Gastroesophageal sphincter (tissue), 4 donors: Measurements from ENCODE around the gene HBA1. TPM values are rescaled to one million over a fixed set of nuclear protein-coding genes. Genes with fewer than 3 reads are reported as not detected.

ENCODE experiments used
- ATAC-seq: fragments of 150-250 bp; one replicate; pipeline ENCODE4 v1.9.1; 2016; ENCODE audit warnings: mild to moderate bottlenecking, moderate library complexity
- H3K27ac ChIP-seq, 4 donors: fragments of 200-600 bp; sonication (generic) in 3 of 4; 1 replicate in 3 of 4; 2 replicates in 1 of 4; pipeline ENCODE4 v1.5.1; 2016 to 2019
- H3K27me3 ChIP-seq: fragments of 200-600 bp; sonication (generic); one replicate; pipeline ENCODE4 v1.5.1; 2019
- H3K36me3 ChIP-seq, 2 donors: fragments of 200-600 bp; sonication (generic); one replicate each; pipeline ENCODE4 v1.5.1; 2019; ENCODE audit warnings: control low read depth in 1 of 2
- H3K4me1 ChIP-seq, 3 donors: fragments of 200-600 bp; sonication (generic); 1 replicate in 2 of 3; 2 replicates in 1 of 3; pipeline ENCODE4 v1.5.1; 2016 to 2019; ENCODE audit warnings: control low read depth in 2 of 3
- H3K4me3 ChIP-seq, 2 donors: fragments of 200-600 bp; sonication (generic); one replicate each; pipeline ENCODE4 v1.5.1; 2019; ENCODE audit warnings: mild to moderate bottlenecking in 1 of 2, moderate library complexity in 1 of 2
- H3K9me3 ChIP-seq, 3 donors: fragments of 200-600 bp; sonication (generic); one replicate each; pipeline ENCODE4 v1.5.1; 2017 to 2019; ENCODE audit warnings: control low read depth in 2 of 3
- CTCF ChIP-seq, 4 experiments: fragments of 200-600 bp in 2 of 4; fragments of 450-650 bp in 2 of 4; sonication (generic) in 1 of 4; IDR thresholded peaks; one replicate each; pipeline ENCODE4 v1.5.1; 2017 to 2019; ENCODE audit warnings: antibody characterized with exemption in 4 of 4, mild to moderate bottlenecking in 2 of 4, moderate library complexity in 2 of 4
- EP300 ChIP-seq: sonication (generic); formaldehyde crosslinking; IDR thresholded peaks from one replicate; pipeline ENCODE4 v1.6.1; 2017; ENCODE audit warnings: antibody characterized with exemption, mild to moderate bottlenecking
- POLR2A ChIP-seq, 2 donors: fragments of 450-650 bp; IDR thresholded peaks; one replicate each; pipeline ENCODE4 v1.6.1; 2017; ENCODE audit warnings: antibody characterized with exemption in 2 of 2, mild to moderate bottlenecking in 2 of 2, moderate library complexity in 1 of 2
- POLR2AphosphoS5 ChIP-seq: sonication (generic); formaldehyde crosslinking; IDR thresholded peaks from one replicate; pipeline ENCODE4 v1.6.1; 2017; ENCODE audit warnings: antibody characterized with exemption
- WGBS, 2 donors: methylation state at CpG; one replicate each; pipeline ENCODE4 v1.1.5; 2018; ENCODE audit warnings: low coverage in 1 of 2; 5-methylcytosine and 5-hydroxymethylcytosine counted together
- total RNA-seq, 4 donors: library from RNA; depleted of rRNA; stranded (reverse); fragments of >200 nt; gene quantifications; one replicate each; pipeline ENCODE4 v1.1.0, GENCODE V29; 2016

The HBA1 gene
- total RNA-seq, 4 donors from 2014 or later: 15.5 to 96.7 (median 53.1) TPM; not detected in 1

- Histone ChIP-seq H3K4me3 (peak within 1 kb of the TSS in 1 of 2 donors; percentile 36), H3K9me3 (no peaks in the 10 kb centered on the region), H3K36me3 (no peaks in the 10 kb centered on the region), H3K27me3 (peaks cover 56% of the 10 kb centered on the region), H3K4me1 (peaks cover 7 to 33% (median 17%) of the 10 kb centered on the region in 3 donors), H3K27ac (no peak within 1 kb of the TSS)
- ATAC-seq: no peak
- TF ChIP-seq CTCF (IDR thresholded peaks at IDR 0.05): peak in 3 of 4 experiments; percentile 14 to 40 (median 17)
- TF ChIP-seq POLR2A (IDR thresholded peaks at IDR 0.05): no peak
- 25 to 32% methylated on average over 10 of the region's 59 CpGs for WGBS, 2 donors
These were observed 3.7 kb downstream of the HBA1 start, which contains the start of gene HBQ1 for GRCh38 chr16:180101-180675. Gene HBQ1 (plus strand): TSS chr16:180459. CDS start chr16:180487, 28 bp downstream.

- H3K4me3 ChIP-seq: peak overlapping the region in 1 of 2 donors; percentile 36
- ATAC-seq: peak; percentile 79
- TF ChIP-seq EP300 (no peak), POLR2A (IDR thresholded peaks at IDR 0.05) (no peak), CTCF (IDR thresholded peaks at IDR 0.05) (no peak), POLR2AphosphoS5 (no peak)
- no peaks in the 10 kb centered on the region for H3K9me3 ChIP-seq
- H3K4me1 ChIP-seq: peaks cover 7 to 30% (median 17%) of the 10 kb centered on the region in 3 donors
- 30% methylated on average over 2 of the region's 89 CpGs; no CpG with 5 or more reads in 1 of the 2 donors for WGBS, 2 donors
- no peak overlapping the region for H3K27ac ChIP-seq
- no peaks in the 10 kb centered on the region for H3K36me3 ChIP-seq
- H3K27me3 ChIP-seq: peaks cover 49% of the 10 kb centered on the region
These were observed 4.4 kb downstream of the HBA1 start for GRCh38 chr16:180681-181564.

GRCh38 chr16:181565-182021 lies 5.1 kb downstream of the HBA1 start:
- no peak overlapping the region for H3K27ac ChIP-seq
- peak overlapping the region in 1 of 2 donors; percentile 36 for H3K4me3 ChIP-seq
- WGBS, 2 donors: no CpG with 5 or more reads among the region's 22 CpGs
- no peaks in the 10 kb centered on the region for H3K36me3 ChIP-seq
- no peak for ATAC-seq
- peak in 3 of 4 experiments; percentile 92 to 98 (median 96) for TF ChIP-seq CTCF (IDR thresholded peaks at IDR 0.05)
- no peak for TF ChIP-seq EP300
- no peak for TF ChIP-seq POLR2AphosphoS5
- no peak for TF ChIP-seq POLR2A (IDR thresholded peaks at IDR 0.05)
- H3K4me1 ChIP-seq: peaks cover 7 to 27% (median 17%) of the 10 kb centered on the region in 3 donors
- H3K9me3 ChIP-seq: no peaks in the 10 kb centered on the region
- peaks cover 46% of the 10 kb centered on the region for H3K27me3 ChIP-seq

GRCh38 chr16:183005-183404 lies 6.5 kb downstream of the HBA1 start:
- H3K4me1 ChIP-seq: peaks cover 7 to 20% (median 17%) of the 10 kb centered on the region in 3 donors
- 51% methylated on average over 4 of the region's 7 CpGs; no CpG with 5 or more reads in 1 of the 2 donors for WGBS, 2 donors
- no peak for TF ChIP-seq EP300
- no peak for TF ChIP-seq CTCF (IDR thresholded peaks at IDR 0.05)
- no peak for TF ChIP-seq POLR2A (IDR thresholded peaks at IDR 0.05)
- TF ChIP-seq POLR2AphosphoS5: no peak
- no peak for ATAC-seq
- no peak overlapping the region for H3K4me3 ChIP-seq
- peaks cover 34% of the 10 kb centered on the region for H3K27me3 ChIP-seq
- no peak overlapping the region for H3K27ac ChIP-seq
- H3K36me3 ChIP-seq: peaks cover 0 to 10% of the 10 kb centered on the region in 2 donors
- no peaks in the 10 kb centered on the region for H3K9me3 ChIP-seq
